H1 (cell line): ENCODE data around the gene ISOC2. TPM values are rescaled to one million over a fixed set of nuclear protein-coding genes. Genes with fewer than 3 reads are reported as not detected.

Experiments
- polyA plus RNA-seq, 7 experiments: library from polyadenylated mRNA; depleted of rRNA in 3 of 7; stranded (reverse) in 5 of 7; unstranded in 2 of 7; fragments of >200 nt in 5 of 7; fragments of 200-250 nt in 2 of 7; gene quantifications; 1 replicate in 5 of 7; 2 replicates in 1 of 7; 4 replicates in 1 of 7; pipeline versions ENCODE4 v1.2.1 to v1.2.3, GENCODE V29; 2011 to 2013; ENCODE audit warnings: missing spikeins in 2 of 7, mixed read lengths in 2 of 7
- total RNA-seq: library from RNA; stranded (reverse); fragmentation: NEBNext Ultra II Directional; extraction: Animal tissue kit (Norgen Biotek cat#: 25700); gene quantifications from 2 replicates; pipeline ENCODE4 v1.2.1, GENCODE V29; 2021
- TF ChIP-seq, protein P1 (sequence below): fragments of 300-600 bp; sonication (generic); IDR thresholded peaks from 2 replicates; pipeline ENCODE4 v1.7.1; 2012; ENCODE audit warnings: low read length, moderate library complexity, mild to moderate bottlenecking, inconsistent platforms; ENCODE audit not compliant: insufficient replicate concordance

ISOC2 gene
- total and polyA plus RNA-seq, 2 of the 8 experiments (the other 6 are each of a cell fraction or from before 2014, with no cell fraction given) = 96.9 to 152 TPM

DNA sequence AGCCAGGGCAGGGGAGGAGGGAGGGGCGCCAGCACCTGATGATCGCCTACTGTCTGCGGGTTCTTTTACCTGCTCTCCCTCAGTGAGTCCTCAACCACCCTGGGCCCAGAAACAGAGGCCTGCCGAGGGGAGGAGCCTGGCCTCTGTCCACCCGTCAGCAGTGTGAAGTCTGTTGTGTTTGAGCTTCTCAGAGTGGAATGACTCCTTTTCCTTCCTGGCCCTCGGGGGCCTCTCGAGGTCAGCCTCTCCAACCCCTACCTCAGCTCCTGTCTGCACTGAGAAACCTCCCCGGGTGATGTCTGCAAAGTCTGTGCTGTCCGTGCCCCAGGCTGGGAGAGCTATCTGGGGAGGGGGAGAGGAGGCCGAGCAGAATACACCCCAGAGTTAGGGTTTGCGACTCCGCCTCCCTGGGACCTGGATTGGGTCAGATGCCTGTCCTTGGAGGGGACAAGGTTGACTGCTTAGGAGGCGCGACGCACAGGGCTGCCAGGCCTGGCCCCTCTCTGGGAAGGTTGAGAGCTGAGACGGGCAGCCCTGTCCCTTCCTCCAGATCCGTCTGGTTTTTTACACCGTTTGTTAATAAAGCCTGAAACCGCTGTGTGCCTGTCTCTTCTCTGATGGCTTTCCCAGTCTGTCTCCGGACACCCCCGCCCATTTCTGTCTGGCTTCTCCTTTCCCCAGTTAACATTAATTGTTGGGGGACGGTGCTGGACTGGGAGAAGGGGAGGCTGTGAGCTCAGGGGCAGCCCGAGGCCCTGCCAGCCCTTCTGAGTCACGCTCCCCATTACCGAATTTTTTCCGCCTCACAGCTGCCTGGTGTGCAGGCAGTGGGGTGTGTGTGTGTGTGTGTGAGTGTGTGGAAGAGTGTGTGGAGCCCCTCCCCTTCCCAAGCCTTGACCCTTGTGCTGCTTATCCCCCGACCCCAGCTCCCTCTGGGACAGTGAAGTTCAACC is 25.8 kb upstream of the ISOC2 start (continued):
- TF ChIP-seq, protein P1, sequence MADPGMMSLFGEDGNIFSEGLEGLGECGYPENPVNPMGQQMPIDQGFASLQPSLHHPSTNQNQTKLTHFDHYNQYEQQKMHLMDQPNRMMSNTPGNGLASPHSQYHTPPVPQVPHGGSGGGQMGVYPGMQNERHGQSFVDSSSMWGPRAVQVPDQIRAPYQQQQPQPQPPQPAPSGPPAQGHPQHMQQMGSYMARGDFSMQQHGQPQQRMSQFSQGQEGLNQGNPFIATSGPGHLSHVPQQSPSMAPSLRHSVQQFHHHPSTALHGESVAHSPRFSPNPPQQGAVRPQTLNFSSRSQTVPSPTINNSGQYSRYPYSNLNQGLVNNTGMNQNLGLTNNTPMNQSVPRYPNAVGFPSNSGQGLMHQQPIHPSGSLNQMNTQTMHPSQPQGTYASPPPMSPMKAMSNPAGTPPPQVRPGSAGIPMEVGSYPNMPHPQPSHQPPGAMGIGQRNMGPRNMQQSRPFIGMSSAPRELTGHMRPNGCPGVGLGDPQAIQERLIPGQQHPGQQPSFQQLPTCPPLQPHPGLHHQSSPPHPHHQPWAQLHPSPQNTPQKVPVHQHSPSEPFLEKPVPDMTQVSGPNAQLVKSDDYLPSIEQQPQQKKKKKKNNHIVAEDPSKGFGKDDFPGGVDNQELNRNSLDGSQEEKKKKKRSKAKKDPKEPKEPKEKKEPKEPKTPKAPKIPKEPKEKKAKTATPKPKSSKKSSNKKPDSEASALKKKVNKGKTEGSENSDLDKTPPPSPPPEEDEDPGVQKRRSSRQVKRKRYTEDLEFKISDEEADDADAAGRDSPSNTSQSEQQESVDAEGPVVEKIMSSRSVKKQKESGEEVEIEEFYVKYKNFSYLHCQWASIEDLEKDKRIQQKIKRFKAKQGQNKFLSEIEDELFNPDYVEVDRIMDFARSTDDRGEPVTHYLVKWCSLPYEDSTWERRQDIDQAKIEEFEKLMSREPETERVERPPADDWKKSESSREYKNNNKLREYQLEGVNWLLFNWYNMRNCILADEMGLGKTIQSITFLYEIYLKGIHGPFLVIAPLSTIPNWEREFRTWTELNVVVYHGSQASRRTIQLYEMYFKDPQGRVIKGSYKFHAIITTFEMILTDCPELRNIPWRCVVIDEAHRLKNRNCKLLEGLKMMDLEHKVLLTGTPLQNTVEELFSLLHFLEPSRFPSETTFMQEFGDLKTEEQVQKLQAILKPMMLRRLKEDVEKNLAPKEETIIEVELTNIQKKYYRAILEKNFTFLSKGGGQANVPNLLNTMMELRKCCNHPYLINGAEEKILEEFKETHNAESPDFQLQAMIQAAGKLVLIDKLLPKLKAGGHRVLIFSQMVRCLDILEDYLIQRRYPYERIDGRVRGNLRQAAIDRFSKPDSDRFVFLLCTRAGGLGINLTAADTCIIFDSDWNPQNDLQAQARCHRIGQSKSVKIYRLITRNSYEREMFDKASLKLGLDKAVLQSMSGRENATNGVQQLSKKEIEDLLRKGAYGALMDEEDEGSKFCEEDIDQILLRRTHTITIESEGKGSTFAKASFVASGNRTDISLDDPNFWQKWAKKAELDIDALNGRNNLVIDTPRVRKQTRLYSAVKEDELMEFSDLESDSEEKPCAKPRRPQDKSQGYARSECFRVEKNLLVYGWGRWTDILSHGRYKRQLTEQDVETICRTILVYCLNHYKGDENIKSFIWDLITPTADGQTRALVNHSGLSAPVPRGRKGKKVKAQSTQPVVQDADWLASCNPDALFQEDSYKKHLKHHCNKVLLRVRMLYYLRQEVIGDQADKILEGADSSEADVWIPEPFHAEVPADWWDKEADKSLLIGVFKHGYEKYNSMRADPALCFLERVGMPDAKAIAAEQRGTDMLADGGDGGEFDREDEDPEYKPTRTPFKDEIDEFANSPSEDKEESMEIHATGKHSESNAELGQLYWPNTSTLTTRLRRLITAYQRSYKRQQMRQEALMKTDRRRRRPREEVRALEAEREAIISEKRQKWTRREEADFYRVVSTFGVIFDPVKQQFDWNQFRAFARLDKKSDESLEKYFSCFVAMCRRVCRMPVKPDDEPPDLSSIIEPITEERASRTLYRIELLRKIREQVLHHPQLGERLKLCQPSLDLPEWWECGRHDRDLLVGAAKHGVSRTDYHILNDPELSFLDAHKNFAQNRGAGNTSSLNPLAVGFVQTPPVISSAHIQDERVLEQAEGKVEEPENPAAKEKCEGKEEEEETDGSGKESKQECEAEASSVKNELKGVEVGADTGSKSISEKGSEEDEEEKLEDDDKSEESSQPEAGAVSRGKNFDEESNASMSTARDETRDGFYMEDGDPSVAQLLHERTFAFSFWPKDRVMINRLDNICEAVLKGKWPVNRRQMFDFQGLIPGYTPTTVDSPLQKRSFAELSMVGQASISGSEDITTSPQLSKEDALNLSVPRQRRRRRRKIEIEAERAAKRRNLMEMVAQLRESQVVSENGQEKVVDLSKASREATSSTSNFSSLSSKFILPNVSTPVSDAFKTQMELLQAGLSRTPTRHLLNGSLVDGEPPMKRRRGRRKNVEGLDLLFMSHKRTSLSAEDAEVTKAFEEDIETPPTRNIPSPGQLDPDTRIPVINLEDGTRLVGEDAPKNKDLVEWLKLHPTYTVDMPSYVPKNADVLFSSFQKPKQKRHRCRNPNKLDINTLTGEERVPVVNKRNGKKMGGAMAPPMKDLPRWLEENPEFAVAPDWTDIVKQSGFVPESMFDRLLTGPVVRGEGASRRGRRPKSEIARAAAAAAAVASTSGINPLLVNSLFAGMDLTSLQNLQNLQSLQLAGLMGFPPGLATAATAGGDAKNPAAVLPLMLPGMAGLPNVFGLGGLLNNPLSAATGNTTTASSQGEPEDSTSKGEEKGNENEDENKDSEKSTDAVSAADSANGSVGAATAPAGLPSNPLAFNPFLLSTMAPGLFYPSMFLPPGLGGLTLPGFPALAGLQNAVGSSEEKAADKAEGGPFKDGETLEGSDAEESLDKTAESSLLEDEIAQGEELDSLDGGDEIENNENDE = no peak
